Measurements from ENCODE around the gene RAET1L. TPM values are rescaled to one million over a fixed set of nuclear protein-coding genes. Genes with fewer than 3 reads are reported as not detected.

The RAET1L gene
- total RNA-seq, 1 experiment from 2014 or later = not detected

DNA sequence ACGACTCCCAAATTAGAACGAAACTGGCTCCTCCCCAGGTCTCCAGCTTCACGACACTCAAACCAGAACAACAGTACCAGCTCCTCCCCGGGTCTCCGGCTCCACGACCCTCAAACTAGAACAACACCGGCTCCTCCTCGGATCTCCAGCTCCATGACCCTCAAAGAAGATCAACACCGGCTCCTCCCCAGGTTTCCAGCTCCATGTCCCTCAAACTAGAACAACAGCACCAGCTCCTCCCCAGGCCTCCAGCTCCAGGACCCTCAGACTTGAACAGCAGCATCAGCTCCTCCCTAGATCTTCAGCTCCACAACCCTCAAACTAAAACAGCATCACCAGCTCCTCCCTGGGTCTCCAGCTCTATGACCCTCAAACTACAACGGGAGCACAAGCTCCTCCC lies 29.8 kb upstream of the RAET1L start:
- no peak overlapping the region for H2AFZ ChIP-seq (ENCODE audit: low read length)
- no peak overlapping the region for H3K4me3 ChIP-seq (ENCODE audit: low read length)
- no peaks in the 10 kb centered on the region for H3K36me3 ChIP-seq (ENCODE audit: insufficient read depth, low read length)
- H3K27ac ChIP-seq (ENCODE audit: low read length) = no peak overlapping the region
- no peaks in the 10 kb centered on the region for H4K20me1 ChIP-seq (ENCODE audit: insufficient read depth, low read depth, low read length)
- DNase-seq = no peak
- H3K9me3 ChIP-seq (ENCODE audit: low read length) = no peaks in the 10 kb centered on the region
- no peak overlapping the region for H3K9ac ChIP-seq (ENCODE audit: low read length)
- H3K4me1 ChIP-seq (ENCODE audit: low read length) = no peaks in the 10 kb centered on the region
- no peaks in the 10 kb centered on the region for H3K27me3 ChIP-seq (ENCODE audit: low read length)
- no peaks in the 10 kb centered on the region for H3K9me2 ChIP-seq (replicated peaks; ENCODE audit: insufficient read depth, low read length)
- no peaks in the 10 kb centered on the region for H3K79me2 ChIP-seq (ENCODE audit: low read length)
- H3K4me2 ChIP-seq (ENCODE audit: low read depth, low read length, poor library complexity, severe bottlenecking) = no peak overlapping the region

- Histone ChIP-seq H3K4me1 (ENCODE audit: low read length) (no peaks in the 10 kb centered on the region), H3K9me3 (ENCODE audit: low read length) (no peaks in the 10 kb centered on the region), H4K20me1 (ENCODE audit: insufficient read depth, low read depth, low read length) (no peaks in the 10 kb centered on the region), H3K4me3 (ENCODE audit: low read length) (no peak overlapping the region), H3K27me3 (ENCODE audit: low read length) (no peaks in the 10 kb centered on the region), H3K36me3 (ENCODE audit: insufficient read depth, low read length) (no peaks in the 10 kb centered on the region), H3K9ac (ENCODE audit: low read length) (no peak overlapping the region), H3K79me2 (ENCODE audit: low read length) (no peaks in the 10 kb centered on the region), H3K9me2 (replicated peaks; ENCODE audit: insufficient read depth, low read length) (no peaks in the 10 kb centered on the region), H2AFZ (ENCODE audit: low read length) (no peak overlapping the region), H3K27ac (ENCODE audit: low read length) (no peak overlapping the region), H3K4me2 (ENCODE audit: low read depth, low read length, poor library complexity, severe bottlenecking) (no peak overlapping the region)
- no peak for DNase-seq
Observed at GRCh38 chr6:150053450-150053849, 28.1 kb upstream of the RAET1L start.

GRCh38 chr6:150050846-150051245 lies 25.5 kb upstream of the RAET1L start:
- Histone ChIP-seq H3K27ac (ENCODE audit: low read length) (no peak overlapping the region), H4K20me1 (ENCODE audit: insufficient read depth, low read depth, low read length) (no peaks in the 10 kb centered on the region), H3K36me3 (ENCODE audit: insufficient read depth, low read length) (no peaks in the 10 kb centered on the region), H3K27me3 (ENCODE audit: low read length) (no peaks in the 10 kb centered on the region), H3K79me2 (ENCODE audit: low read length) (no peaks in the 10 kb centered on the region), H3K4me2 (ENCODE audit: low read depth, low read length, poor library complexity, severe bottlenecking) (no peak overlapping the region), H3K9me2 (replicated peaks; ENCODE audit: insufficient read depth, low read length) (no peaks in the 10 kb centered on the region), H3K4me1 (ENCODE audit: low read length) (no peaks in the 10 kb centered on the region), H3K9me3 (ENCODE audit: low read length) (no peaks in the 10 kb centered on the region), H2AFZ (ENCODE audit: low read length) (no peak overlapping the region), H3K4me3 (ENCODE audit: low read length) (no peak overlapping the region), H3K9ac (ENCODE audit: low read length) (no peak overlapping the region)
- no peak for DNase-seq

DNA sequence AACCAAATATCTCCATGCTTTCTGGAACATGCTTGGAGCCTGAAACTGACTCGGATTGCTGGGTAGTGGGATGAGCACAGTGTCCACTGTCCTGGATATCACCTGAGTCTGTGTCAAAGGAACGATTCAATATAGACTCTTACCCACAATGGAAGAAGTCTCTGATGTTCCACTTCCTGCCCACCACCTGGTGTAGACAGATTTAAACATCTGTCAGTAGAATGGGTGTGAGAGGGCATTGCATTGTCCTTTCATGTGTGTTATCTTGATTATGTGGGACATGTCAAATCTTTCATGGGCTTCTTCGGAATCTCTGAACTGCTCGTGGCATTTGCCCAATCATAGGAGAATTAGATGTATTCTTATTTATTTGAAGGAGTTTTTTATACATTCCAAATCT lies 22.8 kb upstream of the RAET1L start:
- Histone ChIP-seq H3K9me2 (replicated peaks; ENCODE audit: insufficient read depth, low read length) (no peaks in the 10 kb centered on the region), H3K4me2 (ENCODE audit: low read depth, low read length, poor library complexity, severe bottlenecking) (no peak overlapping the region), H4K20me1 (ENCODE audit: insufficient read depth, low read depth, low read length) (no peaks in the 10 kb centered on the region), H3K9me3 (ENCODE audit: low read length) (no peaks in the 10 kb centered on the region), H3K36me3 (ENCODE audit: insufficient read depth, low read length) (no peaks in the 10 kb centered on the region), H2AFZ (ENCODE audit: low read length) (no peak overlapping the region), H3K27ac (ENCODE audit: low read length) (no peak overlapping the region), H3K9ac (ENCODE audit: low read length) (no peak overlapping the region), H3K79me2 (ENCODE audit: low read length) (no peaks in the 10 kb centered on the region), H3K4me1 (ENCODE audit: low read length) (no peaks in the 10 kb centered on the region), H3K4me3 (ENCODE audit: low read length) (no peak overlapping the region), H3K27me3 (ENCODE audit: low read length) (no peaks in the 10 kb centered on the region)
- no peak for DNase-seq

- H3K4me3 ChIP-seq (ENCODE audit: low read length) = no peak overlapping the region
- H3K36me3 ChIP-seq (ENCODE audit: insufficient read depth, low read length) = no peaks in the 10 kb centered on the region
- H3K4me1 ChIP-seq (ENCODE audit: low read length) = no peaks in the 10 kb centered on the region
- no peaks in the 10 kb centered on the region for H3K27me3 ChIP-seq (ENCODE audit: low read length)
- H3K27ac ChIP-seq (ENCODE audit: low read length) = no peak overlapping the region
- no peaks in the 10 kb centered on the region for H3K79me2 ChIP-seq (ENCODE audit: low read length)
- no peak overlapping the region for H2AFZ ChIP-seq (ENCODE audit: low read length)
- H3K9me2 ChIP-seq (replicated peaks; ENCODE audit: insufficient read depth, low read length) = no peaks in the 10 kb centered on the region
- no peak overlapping the region for H3K4me2 ChIP-seq (ENCODE audit: low read depth, low read length, poor library complexity, severe bottlenecking)
- H4K20me1 ChIP-seq (ENCODE audit: insufficient read depth, low read depth, low read length) = no peaks in the 10 kb centered on the region
- no peaks in the 10 kb centered on the region for H3K9me3 ChIP-seq (ENCODE audit: low read length)
- no peak overlapping the region for H3K9ac ChIP-seq (ENCODE audit: low read length)
- DNase-seq = no peak
Observed at GRCh38 chr6:150046943-150047342, 21.6 kb upstream of the RAET1L start.

DNA sequence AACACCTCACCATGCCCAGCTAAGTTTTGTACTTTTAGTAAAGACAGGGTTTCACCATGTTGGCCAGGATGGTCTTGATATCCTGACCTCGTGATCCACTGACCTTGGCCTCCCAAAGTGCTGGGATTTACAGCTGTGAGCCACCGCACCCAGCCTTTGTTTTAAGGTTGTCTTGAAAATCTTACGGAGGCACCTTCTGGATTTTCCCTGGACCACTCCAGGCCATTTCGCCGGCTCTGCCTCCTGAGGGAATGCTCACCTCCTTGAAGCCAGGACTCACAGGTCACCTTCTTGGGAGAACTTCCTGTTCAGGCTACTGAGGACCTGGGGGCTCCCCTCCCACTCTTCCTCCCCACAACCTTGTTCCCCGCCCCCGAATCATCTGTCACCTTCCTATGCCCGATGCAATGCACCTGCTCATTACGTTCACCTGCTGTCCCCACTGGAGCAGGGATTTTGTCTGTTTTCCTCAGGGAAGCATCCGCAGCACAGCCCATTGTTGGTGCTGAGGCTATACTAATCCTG lies 19.4 kb upstream of the RAET1L start:
- H3K9me2 ChIP-seq (replicated peaks; ENCODE audit: insufficient read depth, low read length) = no peaks in the 10 kb centered on the region
- H3K27me3 ChIP-seq (ENCODE audit: low read length) = no peaks in the 10 kb centered on the region

GRCh38 chr6:150043501-150044412 lies 18.4 kb upstream of the RAET1L start:
- Histone ChIP-seq H3K79me2 (ENCODE audit: low read length) (no peaks in the 10 kb centered on the region), H3K27ac (ENCODE audit: low read length) (no peak overlapping the region), H3K9ac (ENCODE audit: low read length) (no peak overlapping the region), H3K4me3 (ENCODE audit: low read length) (no peak overlapping the region), H3K4me2 (ENCODE audit: low read depth, low read length, poor library complexity, severe bottlenecking) (no peak overlapping the region), H2AFZ (ENCODE audit: low read length) (no peak overlapping the region), H3K4me1 (ENCODE audit: low read length) (no peaks in the 10 kb centered on the region), H4K20me1 (ENCODE audit: insufficient read depth, low read depth, low read length) (no peaks in the 10 kb centered on the region), H3K9me3 (ENCODE audit: low read length) (no peaks in the 10 kb centered on the region), H3K36me3 (ENCODE audit: insufficient read depth, low read length) (no peaks in the 10 kb centered on the region), H3K9me2 (replicated peaks; ENCODE audit: insufficient read depth, low read length) (no peaks in the 10 kb centered on the region), H3K27me3 (ENCODE audit: low read length) (no peaks in the 10 kb centered on the region)
- DNase-seq = no peak

More for the DNA sequence above, 19.4 kb upstream of the RAET1L start:
- Histone ChIP-seq H3K9me3 (ENCODE audit: low read length) (no peaks in the 10 kb centered on the region), H3K4me1 (ENCODE audit: low read length) (no peaks in the 10 kb centered on the region), H3K79me2 (ENCODE audit: low read length) (no peaks in the 10 kb centered on the region), H4K20me1 (ENCODE audit: insufficient read depth, low read depth, low read length) (no peaks in the 10 kb centered on the region), H3K27ac (ENCODE audit: low read length) (no peak overlapping the region), H3K4me3 (ENCODE audit: low read length) (no peak overlapping the region), H3K4me2 (ENCODE audit: low read depth, low read length, poor library complexity, severe bottlenecking) (no peak overlapping the region), H3K36me3 (ENCODE audit: insufficient read depth, low read length) (no peaks in the 10 kb centered on the region), H2AFZ (ENCODE audit: low read length) (no peak overlapping the region), H3K9ac (ENCODE audit: low read length) (no peak overlapping the region)
- DNase-seq = no peak

- H3K79me2 ChIP-seq (ENCODE audit: low read length) = no peaks in the 10 kb centered on the region
- no peak overlapping the region for H3K27ac ChIP-seq (ENCODE audit: low read length)
- no peaks in the 10 kb centered on the region for H3K9me3 ChIP-seq (ENCODE audit: low read length)
- H2AFZ ChIP-seq (ENCODE audit: low read length) = no peak overlapping the region
- H3K27me3 ChIP-seq (ENCODE audit: low read length) = no peaks in the 10 kb centered on the region
- no peaks in the 10 kb centered on the region for H3K4me1 ChIP-seq (ENCODE audit: low read length)
- no peaks in the 10 kb centered on the region for H3K36me3 ChIP-seq (ENCODE audit: insufficient read depth, low read length)
- H4K20me1 ChIP-seq (ENCODE audit: insufficient read depth, low read depth, low read length) = no peaks in the 10 kb centered on the region
- no peak overlapping the region for H3K4me3 ChIP-seq (ENCODE audit: low read length)
- H3K9ac ChIP-seq (ENCODE audit: low read length) = no peak overlapping the region
- H3K4me2 ChIP-seq (ENCODE audit: low read depth, low read length, poor library complexity, severe bottlenecking) = no peak overlapping the region
- H3K9me2 ChIP-seq (replicated peaks; ENCODE audit: insufficient read depth, low read length) = no peaks in the 10 kb centered on the region
- no peak for DNase-seq
Observed at GRCh38 chr6:150043096-150043495, 17.8 kb upstream of the RAET1L start.

Data from Karpas-422 (cell line).